ENCODE data around the gene MLEC.

MLEC gene

GRCh38 chr12:120708651-120709050, 21.7 kb downstream of the MLEC start:
- no peak for TF ChIP-seq ZFP3 (CRISPR knock-in tag; IDR thresholded peaks at IDR 0.05)
- TF ChIP-seq RARB (CRISPR knock-in tag; IDR thresholded peaks at IDR 0.05): no peak
- TF ChIP-seq TSHZ2 (CRISPR knock-in tag; IDR thresholded peaks at IDR 0.05): no peak
- TF ChIP-seq ZNF70 (CRISPR knock-in tag; IDR thresholded peaks at IDR 0.05): no peak
- no peak for TF ChIP-seq ESRRG (CRISPR knock-in tag; IDR thresholded peaks at IDR 0.05)
- no peak for TF ChIP-seq BACH2 (CRISPR knock-in tag; IDR thresholded peaks at IDR 0.05; ENCODE audit: borderline replicate concordance)
- no peak for TF ChIP-seq ARNTL (CRISPR knock-in tag; IDR thresholded peaks at IDR 0.05; ENCODE audit: borderline replicate concordance, low read depth)
- TF ChIP-seq CREB5 (CRISPR knock-in tag; IDR thresholded peaks at IDR 0.05; ENCODE audit: low read depth): no peak
- no peak for TF ChIP-seq SNAI2 (CRISPR knock-in tag; IDR thresholded peaks at IDR 0.05)
- no peak for ATAC-seq

DNA sequence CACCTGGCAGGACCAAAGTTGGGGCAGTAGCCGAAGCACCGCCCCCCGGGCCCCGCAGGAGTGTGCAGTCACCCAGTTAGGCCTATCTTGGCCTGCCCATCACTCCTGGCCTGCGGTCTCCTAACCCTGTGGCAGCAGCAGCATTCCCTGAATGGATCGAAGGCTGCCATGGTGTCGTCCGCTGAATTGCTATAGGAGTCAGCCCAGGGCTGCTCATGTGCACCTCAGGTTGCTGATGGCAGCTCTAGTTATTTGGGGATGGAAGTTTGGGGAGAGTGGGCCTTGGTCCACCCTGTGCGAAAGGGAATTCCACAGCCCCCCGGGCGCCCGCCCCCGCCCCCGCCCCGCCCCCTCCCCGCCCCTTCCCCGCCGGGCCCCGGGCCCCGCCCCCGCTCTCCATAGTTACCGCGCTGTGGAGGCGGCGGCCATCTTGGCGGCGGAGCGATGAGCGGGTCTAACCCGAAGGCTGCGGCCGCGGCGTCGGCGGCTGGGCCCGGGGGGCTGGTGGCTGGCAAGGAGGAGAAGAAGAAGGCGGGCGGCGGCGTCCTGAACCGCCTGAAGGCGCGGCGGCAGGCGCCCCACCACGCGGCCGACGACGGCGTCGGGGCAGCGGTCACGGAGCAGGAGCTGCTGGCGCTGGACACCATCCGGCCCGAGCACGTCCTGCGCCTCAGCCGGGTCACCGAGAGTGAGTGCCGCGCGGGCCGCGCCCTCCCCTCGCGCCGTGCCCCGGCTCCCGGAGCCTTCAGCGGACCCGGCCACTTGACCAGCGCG, 23.3 kb downstream of the MLEC start, which contains the start of gene UNC119B:
TSS of gene UNC119B (plus strand) at position 428 of the 774 bp plus-strand sequence. CDS start at position 445, 17 bp downstream.
- no peak for TF ChIP-seq ZNF70 (CRISPR knock-in tag; IDR thresholded peaks at IDR 0.05)
- no peak for TF ChIP-seq GLIS3 (CRISPR knock-in tag; IDR thresholded peaks at IDR 0.05)
- TF ChIP-seq ZNF8 (CRISPR knock-in tag; IDR thresholded peaks at IDR 0.05): no peak
- no peak for TF ChIP-seq CSDC2 (CRISPR knock-in tag; IDR thresholded peaks at IDR 0.05)
- TF ChIP-seq ZFP3 (CRISPR knock-in tag; IDR thresholded peaks at IDR 0.05): no peak
- no peak for TF ChIP-seq SNAI2 (CRISPR knock-in tag; IDR thresholded peaks at IDR 0.05)
- TF ChIP-seq PATZ1 (CRISPR knock-in tag; IDR thresholded peaks at IDR 0.05; ENCODE audit: borderline replicate concordance): no peak
- no peak for TF ChIP-seq ESRRG (CRISPR knock-in tag; IDR thresholded peaks at IDR 0.05)
- no peak for TF ChIP-seq ZFP30 (CRISPR knock-in tag; IDR thresholded peaks at IDR 0.05)
- no peak for TF ChIP-seq PPARA (CRISPR knock-in tag; IDR thresholded peaks at IDR 0.05; ENCODE audit: borderline replicate concordance)
- no peak for TF ChIP-seq OSR1 (CRISPR knock-in tag; IDR thresholded peaks at IDR 0.05)
- no peak for TF ChIP-seq TSHZ2 (CRISPR knock-in tag; IDR thresholded peaks at IDR 0.05)
- no peak for TF ChIP-seq ZC3H10 (CRISPR knock-in tag; IDR thresholded peaks at IDR 0.05)
- no peak for TF ChIP-seq TOX (CRISPR knock-in tag; IDR thresholded peaks at IDR 0.05; ENCODE audit: borderline replicate concordance)
- TF ChIP-seq, protein P1, sequence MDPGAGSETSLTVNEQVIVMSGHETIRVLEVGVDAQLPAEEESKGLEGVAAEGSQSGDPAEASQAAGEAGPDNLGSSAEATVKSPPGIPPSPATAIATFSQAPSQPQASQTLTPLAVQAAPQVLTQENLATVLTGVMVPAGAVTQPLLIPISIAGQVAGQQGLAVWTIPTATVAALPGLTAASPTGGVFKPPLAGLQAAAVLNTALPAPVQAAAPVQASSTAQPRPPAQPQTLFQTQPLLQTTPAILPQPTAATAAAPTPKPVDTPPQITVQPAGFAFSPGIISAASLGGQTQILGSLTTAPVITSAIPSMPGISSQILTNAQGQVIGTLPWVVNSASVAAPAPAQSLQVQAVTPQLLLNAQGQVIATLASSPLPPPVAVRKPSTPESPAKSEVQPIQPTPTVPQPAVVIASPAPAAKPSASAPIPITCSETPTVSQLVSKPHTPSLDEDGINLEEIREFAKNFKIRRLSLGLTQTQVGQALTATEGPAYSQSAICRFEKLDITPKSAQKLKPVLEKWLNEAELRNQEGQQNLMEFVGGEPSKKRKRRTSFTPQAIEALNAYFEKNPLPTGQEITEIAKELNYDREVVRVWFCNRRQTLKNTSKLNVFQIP (CRISPR knock-in tag; IDR thresholded peaks at IDR 0.05; ENCODE audit: borderline replicate concordance, low read depth): no peak
- no peak for TF ChIP-seq BACH2 (CRISPR knock-in tag; IDR thresholded peaks at IDR 0.05; ENCODE audit: borderline replicate concordance)
- TF ChIP-seq ZNF565 (CRISPR knock-in tag; conservative IDR thresholded peaks at IDR 0.05; ENCODE audit: low read depth): no peak
- no peak for TF ChIP-seq ISL1 (CRISPR knock-in tag; IDR thresholded peaks at IDR 0.05)
- no peak for TF ChIP-seq RARB (CRISPR knock-in tag; IDR thresholded peaks at IDR 0.05)
- no peak for TF ChIP-seq ARNTL (CRISPR knock-in tag; IDR thresholded peaks at IDR 0.05; ENCODE audit: borderline replicate concordance, low read depth)
- ATAC-seq: peak; percentile 85

Data from SK-N-SH treated with all-trans-retinoic acid at 6 μM for 48 hours (cell line).